Mammary epithelial cell (primary cell): ENCODE results near the gene ACOT7.

Source experiments
- CTCF ChIP-seq, 2 donors: IDR thresholded peaks in 1 of 2; conservative IDR thresholded peaks in 1 of 2; 2 replicates each; pipeline ENCODE4 v1.5.1; 2011 to 2012; ENCODE audit warnings: inconsistent platforms in 2 of 2, low read length in 2 of 2, mild to moderate bottlenecking in 2 of 2, control low read depth in 1 of 2, low read depth in 1 of 2; ENCODE audit not compliant: insufficient read depth in 1 of 2; ENCODE audit errors: extremely low read depth in 1 of 2
- EZH2 ChIP-seq: IDR thresholded peaks from 2 replicates; pipeline ENCODE4 v1.6.1; 2012; ENCODE audit warnings: low read length, inconsistent platforms, borderline replicate concordance

DNA sequence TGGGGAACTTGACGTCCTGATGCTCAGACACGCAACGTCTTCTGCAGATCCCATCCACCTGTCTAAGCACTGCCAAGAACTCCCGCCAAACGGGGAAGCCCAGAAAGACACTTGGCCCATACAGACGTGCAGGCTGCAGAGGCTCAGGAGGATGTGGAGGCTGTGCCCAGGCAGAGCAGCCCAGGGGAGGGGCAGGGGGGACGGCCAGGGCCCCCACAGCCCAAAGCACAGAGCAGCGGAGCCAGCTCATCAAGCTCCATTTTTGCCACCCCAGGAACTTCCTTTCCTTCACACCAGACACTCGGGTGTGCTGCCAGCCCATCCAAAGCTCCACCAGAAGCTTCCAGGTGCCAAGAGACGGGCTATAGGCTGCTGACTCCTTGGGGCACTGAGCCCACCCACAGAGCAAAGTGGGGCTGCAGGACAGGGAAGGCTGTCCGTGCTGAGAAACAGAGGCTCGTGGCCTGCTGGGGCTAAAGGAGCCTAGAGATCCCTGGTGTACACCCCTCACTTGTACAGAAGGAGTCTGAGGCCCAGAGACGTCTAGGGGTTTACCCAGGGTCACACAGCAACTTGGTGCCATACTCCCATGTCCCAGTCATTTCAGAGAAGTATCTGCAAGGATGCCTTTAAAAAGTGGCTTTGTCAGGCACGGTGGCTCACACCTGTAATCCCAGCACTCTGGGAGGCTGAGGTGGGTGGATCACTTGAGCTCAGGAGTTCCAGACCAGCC lies 59.1 kb downstream of the ACOT7 start:
- TF ChIP-seq CTCF (conservative IDR thresholded peaks at IDR 0.05 in 1 of 2, IDR thresholded peaks at IDR 0.05 in 1 of 2; ENCODE audit: extremely low read depth in 1 of 2, insufficient read depth in 1 of 2, low read depth in 1 of 2, low read length in 2 of 2) (no peak), EZH2 (no peak)
